ENCODE measurements around the gene ADAM22.

GRCh38 chr7:88215295-88215694, 281.2 kb downstream of the ADAM22 start:
- TF ChIP-seq RAD21 (IDR thresholded peaks at IDR 0.05; ENCODE audit: low read length), result no peak
- no peak for TF ChIP-seq RFX5 (IDR thresholded peaks at IDR 0.05; ENCODE audit: low read length)
- TF ChIP-seq MAX (IDR thresholded peaks at IDR 0.05; ENCODE audit: low read depth), result no peak
- no peak for TF ChIP-seq CTCF (IDR thresholded peaks at IDR 0.05)
- no peak for TF ChIP-seq RCOR1 (IDR thresholded peaks at IDR 0.05; ENCODE audit: low read length)
- no peak for TF ChIP-seq GABPA (IDR thresholded peaks at IDR 0.05; ENCODE audit: low read depth)

Measured in SK-N-SH (cell line).